ENCODE results near the gene PGAP3.

DNA sequence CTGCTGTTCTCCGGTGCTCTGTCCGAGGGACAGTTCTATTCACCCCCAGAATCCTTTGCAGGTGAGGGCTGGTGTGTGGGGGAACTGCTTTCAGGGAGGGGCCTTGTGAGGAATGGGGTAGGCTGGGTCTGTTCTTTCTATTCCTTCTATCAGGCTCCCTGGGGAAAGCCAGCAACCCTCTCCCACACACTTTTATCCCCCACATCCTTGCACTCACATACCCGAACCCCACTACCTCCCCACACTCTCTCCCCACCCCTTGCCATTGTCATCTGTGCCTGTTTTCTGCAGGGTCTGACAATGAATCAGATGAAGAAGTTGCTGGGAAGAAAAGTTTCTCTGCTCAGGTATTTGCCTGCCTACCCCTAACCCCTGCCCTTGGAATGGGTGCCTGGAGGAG, 29.1 kb downstream of the PGAP3 start:
- TF ChIP-seq CTCF (tag by site-specific recombination; IDR thresholded peaks at IDR 0.05) (no peak), ZNF561 (tag by site-specific recombination; IDR thresholded peaks at IDR 0.05; ENCODE audit: borderline replicate concordance) (no peak), ZNF645 (tag by site-specific recombination; IDR thresholded peaks at IDR 0.05) (no peak), REST (tag by site-specific recombination; IDR thresholded peaks at IDR 0.05) (no peak), ZEB2 (tag by site-specific recombination; IDR thresholded peaks at IDR 0.05) (no peak)
- TF ChIP-seq, protein P1, sequence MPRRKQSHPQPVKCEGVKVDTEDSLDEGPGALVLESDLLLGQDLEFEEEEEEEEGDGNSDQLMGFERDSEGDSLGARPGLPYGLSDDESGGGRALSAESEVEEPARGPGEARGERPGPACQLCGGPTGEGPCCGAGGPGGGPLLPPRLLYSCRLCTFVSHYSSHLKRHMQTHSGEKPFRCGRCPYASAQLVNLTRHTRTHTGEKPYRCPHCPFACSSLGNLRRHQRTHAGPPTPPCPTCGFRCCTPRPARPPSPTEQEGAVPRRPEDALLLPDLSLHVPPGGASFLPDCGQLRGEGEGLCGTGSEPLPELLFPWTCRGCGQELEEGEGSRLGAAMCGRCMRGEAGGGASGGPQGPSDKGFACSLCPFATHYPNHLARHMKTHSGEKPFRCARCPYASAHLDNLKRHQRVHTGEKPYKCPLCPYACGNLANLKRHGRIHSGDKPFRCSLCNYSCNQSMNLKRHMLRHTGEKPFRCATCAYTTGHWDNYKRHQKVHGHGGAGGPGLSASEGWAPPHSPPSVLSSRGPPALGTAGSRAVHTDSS (tag by site-specific recombination; IDR thresholded peaks at IDR 0.05) = no peak
- TF ChIP-seq, protein P2, sequence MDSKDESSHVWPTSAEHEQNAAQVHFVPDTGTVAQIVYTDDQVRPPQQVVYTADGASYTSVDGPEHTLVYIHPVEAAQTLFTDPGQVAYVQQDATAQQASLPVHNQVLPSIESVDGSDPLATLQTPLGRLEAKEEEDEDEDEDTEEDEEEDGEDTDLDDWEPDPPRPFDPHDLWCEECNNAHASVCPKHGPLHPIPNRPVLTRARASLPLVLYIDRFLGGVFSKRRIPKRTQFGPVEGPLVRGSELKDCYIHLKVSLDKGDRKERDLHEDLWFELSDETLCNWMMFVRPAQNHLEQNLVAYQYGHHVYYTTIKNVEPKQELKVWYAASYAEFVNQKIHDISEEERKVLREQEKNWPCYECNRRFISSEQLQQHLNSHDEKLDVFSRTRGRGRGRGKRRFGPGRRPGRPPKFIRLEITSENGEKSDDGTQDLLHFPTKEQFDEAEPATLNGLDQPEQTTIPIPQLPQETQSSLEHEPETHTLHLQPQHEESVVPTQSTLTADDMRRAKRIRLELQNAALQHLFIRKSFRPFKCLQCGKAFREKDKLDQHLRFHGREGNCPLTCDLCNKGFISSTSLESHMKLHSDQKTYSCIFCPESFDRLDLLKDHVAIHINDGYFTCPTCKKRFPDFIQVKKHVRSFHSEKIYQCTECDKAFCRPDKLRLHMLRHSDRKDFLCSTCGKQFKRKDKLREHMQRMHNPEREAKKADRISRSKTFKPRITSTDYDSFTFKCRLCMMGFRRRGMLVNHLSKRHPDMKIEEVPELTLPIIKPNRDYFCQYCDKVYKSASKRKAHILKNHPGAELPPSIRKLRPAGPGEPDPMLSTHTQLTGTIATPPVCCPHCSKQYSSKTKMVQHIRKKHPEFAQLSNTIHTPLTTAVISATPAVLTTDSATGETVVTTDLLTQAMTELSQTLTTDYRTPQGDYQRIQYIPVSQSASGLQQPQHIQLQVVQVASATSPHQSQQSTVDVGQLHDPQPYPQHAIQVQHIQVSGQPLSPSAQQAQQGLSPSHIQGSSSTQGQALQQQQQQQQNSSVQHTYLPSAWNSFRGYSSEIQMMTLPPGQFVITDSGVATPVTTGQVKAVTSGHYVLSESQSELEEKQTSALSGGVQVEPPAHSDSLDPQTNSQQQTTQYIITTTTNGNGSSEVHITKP (tag by site-specific recombination; IDR thresholded peaks at IDR 0.05) = no peak

All from HEK293 (cell line).